Astrocyte of the spinal cord (primary cell): ENCODE measurements around the gene POLD2.

Source experiments
- DNase-seq: peaks from one replicate; pipeline ENCODE4 v3.0.0; 2011; ENCODE audit warnings: low read depth, low spot score
- H3K4me3 ChIP-seq: 2 replicates; pipeline ENCODE4 v1.5.1; 2011; ENCODE audit warnings: low read depth, mild to moderate bottlenecking, low read length, moderate library complexity
- in situ Hi-C: cut with HindIII; loops from 2 replicates; pipeline ENCODE4 v1.10.0; 2017; ENCODE audit warnings: low sequenced_read_pairs
- TF ChIP-seq, protein P1 (sequence below): IDR thresholded peaks from 2 replicates; pipeline ENCODE4 v1.5.1; 2012; ENCODE audit warnings: low read depth, mild to moderate bottlenecking, low read length, inconsistent platforms

Gene POLD2

DNA sequence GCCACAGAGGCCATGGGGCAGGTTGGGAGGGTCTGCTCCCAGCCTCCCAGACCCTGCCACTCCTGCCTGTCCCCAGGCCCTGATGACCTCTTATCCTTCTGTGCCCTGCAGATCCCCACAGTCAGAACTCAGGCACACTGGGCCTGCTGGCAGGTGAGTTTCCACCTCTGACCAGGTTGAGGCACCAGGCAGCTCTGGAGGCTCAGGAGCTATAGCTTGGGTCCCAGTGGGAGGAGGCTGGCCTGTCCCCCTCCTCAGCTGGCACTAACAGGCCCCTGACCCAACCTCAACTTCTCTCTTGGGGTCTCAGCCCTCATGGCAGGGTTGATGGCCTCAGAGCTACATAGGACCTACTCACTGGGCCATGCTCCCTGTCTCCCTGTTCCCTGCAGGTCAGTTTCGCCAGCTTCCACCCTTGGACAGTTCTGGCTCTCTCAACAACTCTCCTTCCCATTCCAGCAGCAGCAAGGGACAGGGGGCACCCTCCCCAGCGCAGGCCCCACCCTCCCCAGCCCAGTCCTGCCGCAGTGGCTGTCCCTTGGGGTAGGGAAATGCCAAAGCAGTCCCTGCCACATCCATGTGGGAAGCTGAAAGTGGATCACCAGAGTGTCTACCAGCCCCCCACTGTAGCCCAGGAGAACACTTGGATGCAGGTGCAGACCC, 21.9 kb downstream of the POLD2 start:
- no peak overlapping the region for H3K4me3 ChIP-seq
- no peak for DNase-seq
- in situ Hi-C loops: no loop called here
- TF ChIP-seq, protein P1, sequence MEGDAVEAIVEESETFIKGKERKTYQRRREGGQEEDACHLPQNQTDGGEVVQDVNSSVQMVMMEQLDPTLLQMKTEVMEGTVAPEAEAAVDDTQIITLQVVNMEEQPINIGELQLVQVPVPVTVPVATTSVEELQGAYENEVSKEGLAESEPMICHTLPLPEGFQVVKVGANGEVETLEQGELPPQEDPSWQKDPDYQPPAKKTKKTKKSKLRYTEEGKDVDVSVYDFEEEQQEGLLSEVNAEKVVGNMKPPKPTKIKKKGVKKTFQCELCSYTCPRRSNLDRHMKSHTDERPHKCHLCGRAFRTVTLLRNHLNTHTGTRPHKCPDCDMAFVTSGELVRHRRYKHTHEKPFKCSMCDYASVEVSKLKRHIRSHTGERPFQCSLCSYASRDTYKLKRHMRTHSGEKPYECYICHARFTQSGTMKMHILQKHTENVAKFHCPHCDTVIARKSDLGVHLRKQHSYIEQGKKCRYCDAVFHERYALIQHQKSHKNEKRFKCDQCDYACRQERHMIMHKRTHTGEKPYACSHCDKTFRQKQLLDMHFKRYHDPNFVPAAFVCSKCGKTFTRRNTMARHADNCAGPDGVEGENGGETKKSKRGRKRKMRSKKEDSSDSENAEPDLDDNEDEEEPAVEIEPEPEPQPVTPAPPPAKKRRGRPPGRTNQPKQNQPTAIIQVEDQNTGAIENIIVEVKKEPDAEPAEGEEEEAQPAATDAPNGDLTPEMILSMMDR: no peak

DNA sequence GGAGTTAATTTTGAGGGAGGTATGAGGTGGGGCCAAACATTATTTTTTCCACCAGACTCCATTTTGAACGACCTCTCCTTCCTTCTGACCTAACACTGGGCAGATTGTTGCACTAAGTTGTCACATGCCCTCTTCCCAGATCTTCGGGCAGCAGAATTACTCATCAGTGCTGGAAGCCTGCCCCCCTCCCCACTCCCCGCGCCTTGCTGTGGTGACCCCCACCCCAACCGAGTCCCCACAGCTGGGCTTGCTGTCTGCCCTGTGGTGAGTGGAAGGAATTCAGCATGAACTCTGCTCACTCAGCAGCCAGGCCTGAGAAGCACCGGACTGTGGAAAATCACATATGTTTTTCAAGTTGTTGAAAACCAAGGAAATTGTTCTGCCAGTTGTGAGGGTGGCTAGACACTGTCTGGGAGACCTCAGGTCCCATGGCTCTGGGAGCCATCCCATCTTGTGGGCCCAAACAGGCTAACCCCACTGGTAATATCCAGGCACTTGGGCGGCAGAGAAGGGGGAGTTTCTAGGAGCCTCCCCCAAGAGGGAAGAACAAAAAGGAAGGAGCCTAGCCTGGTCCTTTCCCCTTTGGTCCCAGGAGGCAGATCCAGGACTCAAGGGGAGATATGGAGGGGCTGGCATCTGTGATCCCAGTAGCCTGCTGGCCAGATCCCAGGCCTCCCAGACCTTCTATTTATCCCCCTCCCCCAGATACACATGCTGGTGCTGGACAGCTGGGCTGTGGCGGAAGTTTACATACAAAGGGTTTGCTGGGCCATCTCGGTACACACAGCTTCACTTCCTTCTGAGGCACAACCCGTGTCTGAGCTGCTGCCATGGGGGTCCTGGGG, 22.7 kb downstream of the POLD2 start:
- H3K4me3 ChIP-seq: no peak overlapping the region
- in situ Hi-C loops: no loop called here
- DNase-seq: peak; percentile 89
- TF ChIP-seq, protein P1: no peak

DNA sequence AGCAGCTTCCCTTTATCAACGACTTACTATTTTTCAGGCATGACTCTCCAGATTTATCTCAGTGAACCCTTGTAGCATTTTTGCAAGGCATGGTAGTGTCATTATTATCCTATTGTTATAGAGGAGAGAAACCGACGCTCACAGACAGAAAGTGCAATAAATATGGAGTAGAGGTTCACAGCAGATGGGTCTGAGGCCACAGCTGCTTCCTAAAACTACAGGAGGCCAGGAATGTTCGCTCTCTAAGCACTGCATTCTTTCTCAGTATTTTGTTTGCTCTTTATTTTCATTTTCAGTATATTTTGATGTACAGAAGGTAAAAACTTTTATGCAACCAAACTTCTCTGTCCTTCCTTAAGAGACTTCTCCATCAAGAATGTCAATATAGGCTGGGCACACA, 23.7 kb downstream of the POLD2 start:
- no peak overlapping the region for H3K4me3 ChIP-seq
- DNase-seq: peak; percentile 64
- in situ Hi-C loops: no loop called here
- TF ChIP-seq, protein P1: no peak

GRCh38 chr7:44098092-44099068, 25.0 kb downstream of the POLD2 start:
- in situ Hi-C loops: no loop called here
- DNase-seq: no peak
- TF ChIP-seq, protein P1: no peak
- no peak overlapping the region for H3K4me3 ChIP-seq

GRCh38 chr7:44097064-44097932, 26.1 kb downstream of the POLD2 start:
- DNase-seq: no peak
- H3K4me3 ChIP-seq: no peak overlapping the region
- TF ChIP-seq, protein P1: no peak
- in situ Hi-C loops: no loop called here
